T-helper 1 cell treated with Interleukin-12 subunit alpha and Interleukin-12 subunit beta and Interleukin-4 antibody, amounts not matched to agents 30 μg/mL and 1 μg/mL, for 36 hours (primary cell): Measurements from ENCODE around the gene SMYD4.
A peak's percentile ranks its signal among the peaks of the same experiment; 100 is the strongest.
"Not testable (repeated sequence)": the region's sequence is repeated elsewhere in the genome, so short reads cannot be mapped to it uniquely, and the experiment has no call there.

Experiments used
- H3K27ac Mint-ChIP-seq: one replicate; pipeline ENCODE4 v1.8.0; 2021; ENCODE audit warnings: mild to moderate bottlenecking, mixed read lengths
- H3K27me3 Mint-ChIP-seq: one replicate; pipeline ENCODE4 v1.8.0; 2021; ENCODE audit warnings: low read depth, mixed read lengths
- H3K36me3 Mint-ChIP-seq: one replicate; pipeline ENCODE4 v1.8.0; 2021; ENCODE audit warnings: low read depth, mixed read lengths
- H3K4me1 Mint-ChIP-seq: one replicate; pipeline ENCODE4 v1.8.0; 2021; ENCODE audit warnings: low read depth, mixed read lengths
- H3K4me3 Mint-ChIP-seq: one replicate; pipeline ENCODE4 v1.8.0; 2021; ENCODE audit warnings: mild to moderate bottlenecking, moderate library complexity, mixed read lengths
- H3K9me3 Mint-ChIP-seq: one replicate; pipeline ENCODE4 v1.8.0; 2021; ENCODE audit warnings: mixed read lengths

SMYD4 gene

GRCh38 chr17:1853698-1854097 lies 24.0 kb upstream of the SMYD4 start:
- Mint-ChIP-seq H3K27me3 (no peaks in the 10 kb centered on the region), H3K36me3 (peaks cover 41% of the 10 kb centered on the region), H3K9me3 (no peaks in the 10 kb centered on the region), H3K4me1 (peaks cover 6% of the 10 kb centered on the region), H3K4me3 (no peak overlapping the region), H3K27ac (no peak overlapping the region)

GRCh38 chr17:1852327-1852726 lies 22.6 kb upstream of the SMYD4 start:
- Mint-ChIP-seq H3K9me3 (no peaks in the 10 kb centered on the region), H3K36me3 (peaks cover 38% of the 10 kb centered on the region), H3K4me3 (no peak overlapping the region), H3K27me3 (no peaks in the 10 kb centered on the region), H3K4me1 (peaks cover 6% of the 10 kb centered on the region), H3K27ac (peak overlapping the region; percentile 43)

- peaks cover 39% of the 10 kb centered on the region for H3K36me3 Mint-ChIP-seq
- peaks cover 5% of the 10 kb centered on the region for H3K4me1 Mint-ChIP-seq
- no peaks in the 10 kb centered on the region for H3K9me3 Mint-ChIP-seq
- H3K4me3 Mint-ChIP-seq = no peak overlapping the region
- no peak overlapping the region for H3K27ac Mint-ChIP-seq
- H3K27me3 Mint-ChIP-seq = no peaks in the 10 kb centered on the region
Measured at GRCh38 chr17:1847191-1847590, 17.5 kb upstream of the SMYD4 start.

GRCh38 chr17:1843947-1844346 lies 14.2 kb upstream of the SMYD4 start:
- Mint-ChIP-seq H3K4me3 (no peak overlapping the region), H3K4me1 (peaks cover 8% of the 10 kb centered on the region), H3K27ac (no peak overlapping the region), H3K36me3 (peaks cover 34% of the 10 kb centered on the region), H3K27me3 (no peaks in the 10 kb centered on the region), H3K9me3 (no peaks in the 10 kb centered on the region)

GRCh38 chr17:1839516-1839915 lies 9.8 kb upstream of the SMYD4 start:
- Mint-ChIP-seq H3K4me3 (no peak overlapping the region), H3K36me3 (peaks cover 34% of the 10 kb centered on the region), H3K4me1 (peaks cover 20% of the 10 kb centered on the region), H3K9me3 (no peaks in the 10 kb centered on the region), H3K27ac (no peak overlapping the region), H3K27me3 (no peaks in the 10 kb centered on the region)

- H3K27me3 Mint-ChIP-seq = no peaks in the 10 kb centered on the region
- peak overlapping the region; percentile 22 for H3K4me3 Mint-ChIP-seq
- no peaks in the 10 kb centered on the region for H3K9me3 Mint-ChIP-seq
- H3K4me1 Mint-ChIP-seq = peaks cover 32% of the 10 kb centered on the region
- H3K36me3 Mint-ChIP-seq = peaks cover 32% of the 10 kb centered on the region
- peak overlapping the region; percentile 60 for H3K27ac Mint-ChIP-seq
Measured at GRCh38 chr17:1834380-1835149, 4.9 kb upstream of the SMYD4 start.

GRCh38 chr17:1830288-1830687 lies 586 bp upstream of the SMYD4 start:
- Mint-ChIP-seq H3K36me3 (peaks cover 35% of the 10 kb centered on the region), H3K4me3 (peak overlapping the region; percentile 95), H3K27ac (peak overlapping the region; percentile 87), H3K9me3 (no peaks in the 10 kb centered on the region), H3K4me1 (peaks cover 36% of the 10 kb centered on the region), H3K27me3 (no peaks in the 10 kb centered on the region)

GRCh38 chr17:1829216-1829591 lies 498 bp downstream of the SMYD4 start:
- peaks cover 36% of the 10 kb centered on the region for H3K4me1 Mint-ChIP-seq
- peak overlapping the region; percentile 95 for H3K4me3 Mint-ChIP-seq
- H3K36me3 Mint-ChIP-seq = peaks cover 40% of the 10 kb centered on the region
- peak overlapping the region; percentile 72 for H3K27ac Mint-ChIP-seq
- H3K9me3 Mint-ChIP-seq = no peaks in the 10 kb centered on the region
- no peaks in the 10 kb centered on the region for H3K27me3 Mint-ChIP-seq

GRCh38 chr17:1820528-1821252 lies 9.0 kb downstream of the SMYD4 start:
- no peak overlapping the region for H3K27ac Mint-ChIP-seq
- no peaks in the 10 kb centered on the region for H3K27me3 Mint-ChIP-seq

GRCh38 chr17:1813088-1813487 lies 16.6 kb downstream of the SMYD4 start:
- no peak overlapping the region for H3K4me3 Mint-ChIP-seq
- no peaks in the 10 kb centered on the region for H3K9me3 Mint-ChIP-seq
- H3K27ac Mint-ChIP-seq = no peak overlapping the region

More at GRCh38 chr17:1820528-1821252, 9.0 kb downstream of the SMYD4 start:
- peaks cover 22% of the 10 kb centered on the region for H3K4me1 Mint-ChIP-seq
- no peaks in the 10 kb centered on the region for H3K9me3 Mint-ChIP-seq
- H3K4me3 Mint-ChIP-seq = no peak overlapping the region
- peaks cover 29% of the 10 kb centered on the region for H3K36me3 Mint-ChIP-seq

GRCh38 chr17:1810450-1811103 lies 19.1 kb downstream of the SMYD4 start:
- H3K27ac Mint-ChIP-seq = no peak overlapping the region
- H3K4me1 Mint-ChIP-seq = peaks cover 1% of the 10 kb centered on the region
- H3K9me3 Mint-ChIP-seq = no peaks in the 10 kb centered on the region
- peaks cover 19% of the 10 kb centered on the region for H3K36me3 Mint-ChIP-seq
- H3K4me3 Mint-ChIP-seq = no peak overlapping the region
- no peaks in the 10 kb centered on the region for H3K27me3 Mint-ChIP-seq

More at GRCh38 chr17:1813088-1813487, 16.6 kb downstream of the SMYD4 start:
- H3K36me3 Mint-ChIP-seq = peaks cover 15% of the 10 kb centered on the region
- no peaks in the 10 kb centered on the region for H3K27me3 Mint-ChIP-seq
- H3K4me1 Mint-ChIP-seq = no peaks in the 10 kb centered on the region

GRCh38 chr17:1809815-1810214 lies 19.9 kb downstream of the SMYD4 start:
- not testable (repeated sequence) for H3K27ac Mint-ChIP-seq, H3K4me3 Mint-ChIP-seq, H3K27me3 Mint-ChIP-seq, H3K4me1 Mint-ChIP-seq, H3K9me3 Mint-ChIP-seq
- H3K36me3 Mint-ChIP-seq = peaks cover 19% of the 10 kb centered on the region

- Mint-ChIP-seq H3K27me3 (no peaks in the 10 kb centered on the region), H3K9me3 (no peaks in the 10 kb centered on the region), H3K27ac (no peak overlapping the region), H3K4me3 (no peak overlapping the region), H3K4me1 (peaks cover 1% of the 10 kb centered on the region), H3K36me3 (peaks cover 24% of the 10 kb centered on the region)
Measured at GRCh38 chr17:1808644-1809043, 21.1 kb downstream of the SMYD4 start.

GRCh38 chr17:1807890-1808289 lies 21.8 kb downstream of the SMYD4 start:
- Mint-ChIP-seq H3K4me1 (peaks cover 1% of the 10 kb centered on the region), H3K27ac (no peak overlapping the region), H3K36me3 (peaks cover 24% of the 10 kb centered on the region), H3K9me3 (no peaks in the 10 kb centered on the region), H3K4me3 (no peak overlapping the region), H3K27me3 (no peaks in the 10 kb centered on the region)

GRCh38 chr17:1803280-1803679 lies 26.4 kb downstream of the SMYD4 start:
- Mint-ChIP-seq H3K4me1 (peaks cover 1% of the 10 kb centered on the region), H3K27ac (no peak overlapping the region), H3K4me3 (no peak overlapping the region), H3K27me3 (no peaks in the 10 kb centered on the region), H3K9me3 (no peaks in the 10 kb centered on the region), H3K36me3 (peaks cover 23% of the 10 kb centered on the region)
